Loucy (cell line): ENCODE results near the gene ACAP1.

Experiments used
- CTCF ChIP-seq: fragments of 200-600 bp; sonication (generic); conservative IDR thresholded peaks from 2 replicates; pipeline ENCODE4 v1.5.1; 2014; ENCODE audit warnings: mild to moderate bottlenecking, antibody characterized with exemption, low read length
- EZH2phosphoT487 ChIP-seq: fragments of 200-600 bp; IDR thresholded peaks from 2 replicates; pipeline ENCODE4 v1.6.1; 2018; ENCODE audit warnings: antibody characterized with exemption, mild to moderate bottlenecking, moderate library complexity, borderline replicate concordance

GRCh38 chr17:7327056-7327455 is 9.3 kb upstream of the ACAP1 start:
- TF ChIP-seq CTCF (no peak), EZH2phosphoT487 (no peak)
